GM12891 (cell line): ENCODE data around the gene TTC39B.

Experiments used
- PAX5 ChIP-seq: IDR thresholded peaks from 2 replicates; pipeline ENCODE4 v1.6.1; 2011; ENCODE audit warnings: low read length, moderate library complexity, mild to moderate bottlenecking; ENCODE audit not compliant: insufficient read depth, severe bottlenecking
- POLR2A ChIP-seq: IDR thresholded peaks from 2 replicates; pipeline ENCODE4 v1.6.1; 2011; ENCODE audit warnings: low read depth, low read length, control low read depth
- SPI1 ChIP-seq: IDR thresholded peaks from 2 replicates; pipeline ENCODE4 v1.6.1; 2011; ENCODE audit warnings: low read depth, low read length, control low read depth

DNA sequence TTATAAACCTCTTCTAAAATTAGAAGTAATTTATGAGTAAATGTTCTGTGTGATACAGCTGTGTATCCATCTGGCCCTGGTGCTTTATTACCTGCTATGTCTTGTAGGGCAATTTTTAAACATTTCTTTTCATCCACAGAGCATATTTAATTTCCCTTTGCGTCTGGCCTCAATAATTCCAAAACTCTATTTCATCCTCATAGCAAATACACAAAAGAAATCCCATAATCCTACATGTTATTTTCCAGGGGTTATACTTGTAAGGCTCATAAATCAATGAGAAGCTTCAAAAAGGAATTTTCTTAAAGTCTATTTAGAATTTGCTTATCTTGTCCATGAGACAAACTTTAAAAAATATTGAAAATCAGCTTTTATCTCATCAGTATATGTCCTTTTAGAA lies 167.0 kb downstream of the TTC39B start:
- TF ChIP-seq PAX5 (no peak), SPI1 (no peak), POLR2A (no peak)
